GM10248 (cell line): ENCODE data around the gene RNF157.
A peak's percentile ranks its signal among the peaks of the same experiment; 100 is the strongest.

ENCODE experiments used
- CTCF ChIA-PET: fragments of 300-600 bp; sonication (Branson Sonifier 250); formaldehyde crosslinking; extraction: SDS; loops from one replicate; lab custom pipeline; 2021; ENCODE audit warnings: antibody characterized with exemption; lab: Yijun Ruan, JAX
- POLR2A ChIA-PET: fragments of 350-650 bp; sonication (Branson Sonifier 250); formaldehyde crosslinking; extraction: SDS; loops from one replicate; lab custom pipeline; 2020; ENCODE audit warnings: antibody characterized with exemption; lab: Yijun Ruan, JAX
- DNase-seq: peaks from one replicate; pipeline ENCODE4 v3.0.0; 2012; ENCODE audit errors: extremely low spot score
- TF ChIP-seq, protein P1 (sequence below): IDR thresholded peaks from 2 replicates; pipeline ENCODE4 v1.5.1; 2012; ENCODE audit warnings: mild to moderate bottlenecking, low read depth; ENCODE audit errors: extremely low read depth, missing control alignments, control extremely low read depth

The RNF157 gene

DNA sequence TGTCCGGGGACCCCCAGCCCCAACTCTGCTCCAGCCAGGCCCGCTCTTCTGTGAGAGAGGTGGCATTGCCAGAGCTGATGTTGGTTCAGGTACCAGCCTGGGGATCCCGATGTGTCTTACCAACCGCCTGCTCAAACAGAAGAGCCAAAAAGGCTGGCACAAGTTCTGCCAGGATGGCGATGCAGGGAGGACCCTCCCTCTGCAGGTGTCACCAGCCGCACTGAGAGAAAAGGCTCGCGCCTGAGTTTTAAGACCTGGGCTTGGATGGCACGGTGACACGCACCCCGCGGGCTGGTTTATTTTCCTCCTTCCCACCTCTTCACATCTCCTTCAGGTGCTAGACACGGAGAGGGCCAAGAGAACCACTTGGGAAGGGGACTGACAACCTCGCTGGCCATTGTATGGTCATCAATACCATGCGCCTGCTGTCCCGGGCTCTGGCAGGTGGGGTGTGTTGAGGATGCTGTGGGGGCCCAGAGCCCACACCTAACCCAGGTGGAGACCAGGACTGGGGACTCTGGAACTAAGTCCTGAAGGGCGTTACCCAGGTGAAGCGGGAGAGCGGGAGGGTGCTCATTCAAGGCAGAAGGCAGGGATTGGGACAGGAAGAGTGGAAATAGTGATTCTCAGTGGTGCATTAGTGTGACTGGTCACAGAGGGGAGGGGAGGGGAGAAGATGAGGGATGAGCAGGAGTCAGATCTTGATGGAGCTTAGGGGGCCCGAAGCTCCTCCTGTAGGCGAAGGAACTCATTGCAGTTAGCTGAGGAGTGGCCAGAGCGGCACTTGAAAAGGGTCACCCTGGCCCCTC, 115.5 kb downstream of the RNF157 start:
- no peak for DNase-seq
- TF ChIP-seq, protein P1, sequence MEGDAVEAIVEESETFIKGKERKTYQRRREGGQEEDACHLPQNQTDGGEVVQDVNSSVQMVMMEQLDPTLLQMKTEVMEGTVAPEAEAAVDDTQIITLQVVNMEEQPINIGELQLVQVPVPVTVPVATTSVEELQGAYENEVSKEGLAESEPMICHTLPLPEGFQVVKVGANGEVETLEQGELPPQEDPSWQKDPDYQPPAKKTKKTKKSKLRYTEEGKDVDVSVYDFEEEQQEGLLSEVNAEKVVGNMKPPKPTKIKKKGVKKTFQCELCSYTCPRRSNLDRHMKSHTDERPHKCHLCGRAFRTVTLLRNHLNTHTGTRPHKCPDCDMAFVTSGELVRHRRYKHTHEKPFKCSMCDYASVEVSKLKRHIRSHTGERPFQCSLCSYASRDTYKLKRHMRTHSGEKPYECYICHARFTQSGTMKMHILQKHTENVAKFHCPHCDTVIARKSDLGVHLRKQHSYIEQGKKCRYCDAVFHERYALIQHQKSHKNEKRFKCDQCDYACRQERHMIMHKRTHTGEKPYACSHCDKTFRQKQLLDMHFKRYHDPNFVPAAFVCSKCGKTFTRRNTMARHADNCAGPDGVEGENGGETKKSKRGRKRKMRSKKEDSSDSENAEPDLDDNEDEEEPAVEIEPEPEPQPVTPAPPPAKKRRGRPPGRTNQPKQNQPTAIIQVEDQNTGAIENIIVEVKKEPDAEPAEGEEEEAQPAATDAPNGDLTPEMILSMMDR, result peak; percentile 20
- ChIA-PET CTCF (interaction anchor here (0.8 to 15.1 kb wide), 19 partner anchors 8 to 180 kb away, joined by 3 to 337 read pairs (median 4); no protein-coding TSS in a partner anchor), POLR2A (interaction anchor here (0.6 kb wide), 1 partner anchor 150 kb away, joined by 4 read pairs; no protein-coding TSS in a partner anchor)

DNA sequence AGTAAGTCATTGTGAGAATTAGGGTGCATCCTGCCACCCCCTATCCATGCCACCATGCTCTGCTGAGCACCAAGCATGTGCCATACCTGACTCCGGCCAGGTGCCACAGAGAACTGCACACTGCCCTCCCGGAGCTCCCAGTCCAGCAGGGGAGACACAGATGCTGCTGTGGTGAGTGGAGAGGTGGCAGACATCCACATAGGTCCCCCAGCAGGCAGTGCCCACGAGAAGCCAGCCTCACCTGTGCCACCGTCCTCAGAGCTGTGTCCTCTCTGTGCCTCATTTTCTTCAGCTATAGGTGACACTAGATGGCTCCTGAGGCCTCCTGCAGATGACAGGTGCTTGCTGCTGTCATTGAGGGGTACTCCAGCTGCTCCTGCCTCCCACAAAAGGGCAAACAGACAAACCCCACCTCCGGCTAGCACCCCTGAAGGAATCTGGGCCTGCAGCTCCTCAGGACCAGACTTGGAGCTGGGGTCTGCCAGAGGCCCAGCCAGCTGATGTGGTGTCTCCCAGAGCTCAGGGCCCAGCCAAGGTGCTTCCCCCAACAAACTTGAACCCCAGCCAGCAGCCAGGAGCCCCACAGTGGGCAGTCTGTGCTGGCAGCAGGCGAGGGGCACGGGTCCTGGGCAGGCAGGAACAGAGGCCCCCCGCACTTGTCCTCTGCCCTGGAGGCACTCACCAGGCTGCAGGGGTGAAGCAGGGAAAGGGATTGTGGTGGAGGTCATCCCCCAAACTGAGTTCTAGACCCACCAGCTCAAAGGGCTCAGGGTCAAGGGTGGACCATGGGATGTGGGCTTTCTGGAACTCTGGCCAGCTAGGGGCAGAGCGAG, 116.3 kb downstream of the RNF157 start:
- ChIA-PET CTCF (interaction anchor here (0.8 to 15.1 kb wide), 17 partner anchors 9 to 274 kb away, joined by 3 to 337 read pairs (median 4); partner anchors contain the start of gene EXOC7), POLR2A (interaction anchor here (0.6 to 2.1 kb wide), 4 partner anchors 39 to 155 kb away, joined by 4 to 7 read pairs (median 6); no protein-coding TSS in a partner anchor)
- TF ChIP-seq, protein P1, result no peak
- no peak for DNase-seq

DNA sequence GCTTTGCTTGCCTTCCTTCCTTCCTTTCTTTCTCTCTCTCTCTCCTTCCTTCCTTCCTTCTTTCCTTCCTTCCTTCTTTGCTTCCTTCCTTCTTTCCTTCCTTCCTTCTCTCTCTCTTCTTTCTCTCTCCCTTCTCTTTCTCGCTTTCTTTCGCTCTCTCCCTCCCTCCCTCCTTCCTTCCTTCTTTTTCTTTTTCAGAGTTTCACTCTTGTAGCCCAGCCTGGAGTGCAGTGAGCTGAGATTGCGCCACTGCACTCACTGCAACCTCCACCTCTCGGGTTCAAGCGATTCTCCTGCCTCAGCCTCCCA, 117.1 kb downstream of the RNF157 start:
- POLR2A ChIA-PET, result interaction anchor here (0.6 to 2.1 kb wide), 3 partner anchors 40 to 156 kb away, joined by 5 to 7 read pairs (median 6); no protein-coding TSS in a partner anchor
- TF ChIP-seq, protein P1, result no peak
- CTCF ChIA-PET, result interaction anchor here (1.0 to 15.1 kb wide), 14 partner anchors 11 to 275 kb away, joined by 3 to 337 read pairs (median 6); partner anchors contain the start of gene EXOC7
- no peak for DNase-seq

DNA sequence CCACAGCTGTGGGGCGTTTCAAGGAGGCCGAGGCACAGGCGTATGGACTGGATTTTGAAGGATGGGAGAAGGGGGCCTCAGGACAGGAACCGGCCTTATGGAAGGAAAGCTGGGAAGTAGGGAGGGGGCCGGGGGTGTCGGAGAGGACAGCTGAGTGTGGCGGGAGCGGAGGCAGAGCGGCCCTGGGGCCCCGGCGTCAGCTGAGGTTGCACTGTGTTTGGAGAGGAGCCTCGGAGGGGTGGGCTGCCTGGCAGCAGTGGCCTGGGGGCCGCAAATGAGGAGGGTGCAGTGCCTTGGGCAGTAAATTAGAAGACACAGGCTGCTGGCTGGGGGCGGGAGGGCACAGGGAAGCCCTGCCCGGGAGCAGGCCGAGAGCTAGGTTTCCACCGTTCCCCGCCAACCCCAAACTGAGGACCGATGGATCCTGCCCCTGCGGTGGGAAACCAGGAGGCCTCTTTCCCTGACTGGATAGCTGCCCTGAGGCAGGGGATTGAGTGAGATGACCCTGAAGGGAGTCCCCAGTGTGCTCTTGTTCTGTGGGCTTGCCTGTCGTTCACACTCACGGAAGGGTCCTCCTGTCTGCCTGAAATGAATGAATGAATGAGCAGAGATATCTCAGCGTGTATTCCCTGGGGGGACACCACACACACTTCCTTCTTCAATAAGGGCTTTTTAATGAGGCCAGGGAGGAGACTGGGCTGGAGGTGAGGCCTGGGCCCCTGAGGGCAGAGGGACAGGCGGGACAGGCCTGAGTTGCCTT, 117.7 kb downstream of the RNF157 start:
- DNase-seq, result no peak
- ChIA-PET POLR2A (interaction anchor here (1.2 to 2.1 kb wide), 2 partner anchors 150 to 157 kb away, joined by 5 to 7 read pairs; no protein-coding TSS in a partner anchor), CTCF (interaction anchor here (1.4 to 15.1 kb wide), 14 partner anchors 10 to 275 kb away, joined by 3 to 337 read pairs (median 8); partner anchors contain the start of gene EXOC7)
- TF ChIP-seq, protein P1, result no peak

DNA sequence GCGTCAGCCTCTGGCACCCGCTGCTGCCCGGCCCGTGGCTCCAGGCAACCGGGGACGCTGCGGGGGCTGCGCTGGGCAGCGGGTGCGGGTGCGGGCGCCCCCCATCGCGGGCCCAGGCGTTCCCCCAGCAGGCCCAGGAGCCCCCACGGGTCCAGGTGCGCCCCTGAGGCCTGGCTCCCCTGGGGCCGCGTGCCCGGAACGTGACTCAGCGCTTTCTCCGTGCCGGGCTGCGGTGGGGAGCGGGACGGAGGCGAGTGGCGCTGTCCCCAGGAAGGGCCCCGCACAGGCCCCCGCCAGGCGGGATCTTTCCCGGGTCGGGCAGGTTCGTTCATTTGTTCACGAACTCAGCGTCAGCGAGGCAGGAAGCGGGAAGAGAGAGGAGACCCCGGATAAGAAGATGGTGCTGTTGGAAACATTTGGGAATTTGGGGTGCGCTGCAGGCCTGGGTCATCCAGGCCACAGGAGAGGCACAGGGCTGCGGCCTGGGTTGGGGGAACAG, 118.3 kb downstream of the RNF157 start:
- TF ChIP-seq, protein P1, result no peak
- DNase-seq, result no peak
- ChIA-PET CTCF (interaction anchor here (1.0 to 15.1 kb wide), 25 partner anchors 10 to 371 kb away, joined by 3 to 337 read pairs (median 7); partner anchors contain the start of gene EXOC7), POLR2A (interaction anchor here (2.1 kb wide), 1 partner anchor 157 kb away, joined by 7 read pairs; no protein-coding TSS in a partner anchor)
